NT2/D1 (cell line): Measurements from ENCODE around the gene GNG7.

Source experiments
- DNase-seq: peaks from one replicate; pipeline ENCODE4 v3.0.0-alpha.2; 2011; ENCODE audit warnings: low read depth, low spot score
- H3K27me3 ChIP-seq: 2 replicates; pipeline ENCODE4 v1.6.0; 2011; ENCODE audit warnings: mild to moderate bottlenecking; ENCODE audit not compliant: insufficient read length, insufficient read depth
- H3K36me3 ChIP-seq: 2 replicates; pipeline ENCODE4 v1.6.1; 2011; ENCODE audit warnings: mild to moderate bottlenecking, low read length, mixed read lengths; ENCODE audit not compliant: insufficient read depth, insufficient read length
- H3K4me1 ChIP-seq: 2 replicates; pipeline ENCODE4 v1.5.1; 2011; ENCODE audit not compliant: insufficient read depth, insufficient read length
- H3K4me3 ChIP-seq: 2 replicates; pipeline ENCODE4 v1.5.1; 2011; ENCODE audit warnings: low read depth; ENCODE audit not compliant: insufficient read length
- H3K9ac ChIP-seq: 2 replicates; pipeline ENCODE4 v1.6.0; 2011; ENCODE audit warnings: low read depth; ENCODE audit not compliant: insufficient read length
- H3K9me3 ChIP-seq: 2 replicates; pipeline ENCODE4 v1.5.1; 2011; ENCODE audit warnings: mild to moderate bottlenecking, low read length; ENCODE audit not compliant: insufficient read depth
- SUZ12 ChIP-seq: IDR thresholded peaks from 2 replicates; pipeline ENCODE4 v1.6.1; 2011; ENCODE audit not compliant: insufficient read length, insufficient read depth; ENCODE audit errors: extremely low read depth
- YY1 ChIP-seq: IDR thresholded peaks from 2 replicates; pipeline ENCODE4 v1.6.1; 2011; ENCODE audit not compliant: insufficient read length, insufficient read depth
- ZNF274 ChIP-seq: IDR thresholded peaks from 2 replicates; pipeline ENCODE4 v1.6.1; 2011; ENCODE audit warnings: mild to moderate bottlenecking, low read depth, low read length

Gene GNG7

GRCh38 chr19:2488942-2489731 is 213.4 kb downstream of the GNG7 start:
- no peak for TF ChIP-seq ZNF274
- no peak for TF ChIP-seq YY1
- no peak for TF ChIP-seq SUZ12
- Histone ChIP-seq H3K9me3 (no peaks in the 10 kb centered on the region), H3K4me3 (no peak overlapping the region), H3K9ac (no peak overlapping the region), H3K4me1 (peaks cover 8% of the 10 kb centered on the region), H3K27me3 (peaks cover 1% of the 10 kb centered on the region), H3K36me3 (no peaks in the 10 kb centered on the region)
- no peak for DNase-seq

GRCh38 chr19:2488405-2488941 is 214.0 kb downstream of the GNG7 start:
- no peak for DNase-seq
- H3K27me3 ChIP-seq, result no peaks in the 10 kb centered on the region
- no peak overlapping the region for H3K9ac ChIP-seq
- H3K4me3 ChIP-seq, result no peak overlapping the region
- no peak for TF ChIP-seq ZNF274
- no peak for TF ChIP-seq SUZ12
- TF ChIP-seq YY1, result no peak
- 0 out of 2 replicates have a peak, but pooled peaks cover under 1% of the 10 kb centered on the region for H3K9me3 ChIP-seq
- peaks cover 6% of the 10 kb centered on the region for H3K4me1 ChIP-seq
- H3K36me3 ChIP-seq, result no peaks in the 10 kb centered on the region

GRCh38 chr19:2487842-2488241 is 214.7 kb downstream of the GNG7 start:
- no peaks in the 10 kb centered on the region for H3K27me3 ChIP-seq
- TF ChIP-seq SUZ12 (no peak), YY1 (no peak), ZNF274 (no peak)
- H3K9ac ChIP-seq, result no peak overlapping the region
- H3K9me3 ChIP-seq, result peaks cover 6% of the 10 kb centered on the region; the same call in 1 of the 2 replicates
- H3K4me3 ChIP-seq, result no peak overlapping the region
- no peak for DNase-seq
- H3K36me3 ChIP-seq, result no peaks in the 10 kb centered on the region
- H3K4me1 ChIP-seq, result peaks cover 4% of the 10 kb centered on the region

- TF ChIP-seq SUZ12 (no peak), YY1 (no peak), ZNF274 (no peak)
- no peaks in the 10 kb centered on the region for H3K27me3 ChIP-seq
- H3K9ac ChIP-seq, result no peak overlapping the region
- peaks cover 12% of the 10 kb centered on the region; the same call in 1 of the 2 replicates for H3K9me3 ChIP-seq
- H3K36me3 ChIP-seq, result no peaks in the 10 kb centered on the region
- H3K4me1 ChIP-seq, result peaks cover 2% of the 10 kb centered on the region
- H3K4me3 ChIP-seq, result no peak overlapping the region
- DNase-seq, result no peak
Measured at GRCh38 chr19:2487090-2487489, 215.4 kb downstream of the GNG7 start.

- Histone ChIP-seq H3K27me3 (no peaks in the 10 kb centered on the region), H3K9me3 (peaks cover 12% of the 10 kb centered on the region; the same call in 1 of the 2 replicates), H3K36me3 (no peaks in the 10 kb centered on the region), H3K9ac (no peak overlapping the region), H3K4me1 (peaks cover 2% of the 10 kb centered on the region), H3K4me3 (no peak overlapping the region)
- DNase-seq, result no peak
- TF ChIP-seq SUZ12 (no peak), ZNF274 (no peak), YY1 (no peak)
Measured at GRCh38 chr19:2485428-2485827, 217.1 kb downstream of the GNG7 start.

- Histone ChIP-seq H3K36me3 (no peaks in the 10 kb centered on the region), H3K27me3 (peaks cover 2% of the 10 kb centered on the region), H3K4me1 (peaks cover 7% of the 10 kb centered on the region), H3K9ac (no peak overlapping the region), H3K4me3 (no peak overlapping the region), H3K9me3 (peaks cover 12% of the 10 kb centered on the region; the same call in 1 of the 2 replicates)
- DNase-seq, result no peak
- TF ChIP-seq ZNF274, result no peak
- TF ChIP-seq YY1, result no peak
- no peak for TF ChIP-seq SUZ12
Measured at GRCh38 chr19:2484178-2484937, 218.1 kb downstream of the GNG7 start.

- peaks cover 12% of the 10 kb centered on the region; the same call in 1 of the 2 replicates for H3K9me3 ChIP-seq
- no peak overlapping the region for H3K4me3 ChIP-seq
- TF ChIP-seq YY1, result no peak
- no peak for TF ChIP-seq SUZ12
- no peak for TF ChIP-seq ZNF274
- peaks cover 9% of the 10 kb centered on the region for H3K4me1 ChIP-seq
- DNase-seq, result no peak
- peaks cover 2% of the 10 kb centered on the region for H3K27me3 ChIP-seq
- peaks cover 1% of the 10 kb centered on the region for H3K36me3 ChIP-seq
- H3K9ac ChIP-seq, result no peak overlapping the region
Measured at GRCh38 chr19:2483484-2484151, 218.9 kb downstream of the GNG7 start.
